Astrocyte (in vitro differentiated cells and primary cell): ENCODE data around the gene ATXN10. TPM values are rescaled to one million over a fixed set of nuclear protein-coding genes. Genes with fewer than 3 reads are reported as not detected.

ENCODE experiments used
- DNase-seq: peaks from one replicate; pipeline ENCODE4 v3.0.0-alpha.2; 2010; ENCODE audit warnings: low read depth
- FAIRE-seq: peaks from 2 replicates; lab custom pipeline; 2011; peaks lifted over from hg19 to GRCh38; lab: Jason Lieb, UNC
- H2AFZ ChIP-seq: 2 replicates; pipeline ENCODE4 v1.6.0; 2012; ENCODE audit warnings: low read depth, low read length, inconsistent platforms
- H3K27ac ChIP-seq: 2 replicates; pipeline ENCODE4 v1.5.1; 2011; ENCODE audit warnings: low read depth, low read length, inconsistent platforms
- H3K27me3 ChIP-seq: 2 replicates; pipeline ENCODE4 v1.6.0; 2011; ENCODE audit warnings: low read length, inconsistent platforms; ENCODE audit not compliant: insufficient read depth
- H3K36me3 ChIP-seq: 2 replicates; pipeline ENCODE4 v1.5.1; 2011; ENCODE audit warnings: low read length, inconsistent platforms; ENCODE audit not compliant: insufficient read depth
- H3K4me1 ChIP-seq: 2 replicates; pipeline ENCODE4 v1.5.1; 2011; ENCODE audit warnings: low read length, inconsistent platforms; ENCODE audit not compliant: insufficient read depth
- H3K4me2 ChIP-seq: 2 replicates; pipeline ENCODE4 v1.6.0; 2012; ENCODE audit warnings: low read length, inconsistent platforms
- H3K4me3 ChIP-seq: 2 replicates; pipeline ENCODE4 v1.5.1; 2011; ENCODE audit warnings: low read depth, mild to moderate bottlenecking, low read length, inconsistent platforms; ENCODE audit not compliant: insufficient read depth
- H3K79me2 ChIP-seq: 2 replicates; pipeline ENCODE4 v1.6.0; 2012; ENCODE audit warnings: mild to moderate bottlenecking, low read length, inconsistent platforms; ENCODE audit not compliant: insufficient read depth
- H3K9ac ChIP-seq: 2 replicates; pipeline ENCODE4 v1.6.0; 2012; ENCODE audit warnings: mild to moderate bottlenecking, low read length, inconsistent platforms
- H3K9me3 ChIP-seq: 2 replicates; pipeline ENCODE4 v1.5.1; 2012; ENCODE audit warnings: low read depth, mild to moderate bottlenecking, low read length, inconsistent platforms; ENCODE audit not compliant: insufficient read depth
- H4K20me1 ChIP-seq: 2 replicates; pipeline ENCODE4 v1.6.0; 2012; ENCODE audit warnings: low read length, inconsistent platforms; ENCODE audit not compliant: insufficient read depth
- H3K27ac Mint-ChIP-seq: one replicate; pipeline ENCODE4 v1.8.0; 2021; ENCODE audit warnings: mild to moderate bottlenecking, mixed read lengths; ENCODE audit not compliant: unreplicated experiment
- H3K27me3 Mint-ChIP-seq: one replicate; pipeline ENCODE4 v1.8.0; 2021; ENCODE audit warnings: low read depth, mixed read lengths; ENCODE audit not compliant: unreplicated experiment
- H3K36me3 Mint-ChIP-seq: one replicate; pipeline ENCODE4 v1.8.0; 2021; ENCODE audit warnings: low read depth, mixed read lengths; ENCODE audit not compliant: unreplicated experiment
- H3K4me1 Mint-ChIP-seq: one replicate; pipeline ENCODE4 v1.8.0; 2021; ENCODE audit warnings: low read depth, mixed read lengths; ENCODE audit not compliant: unreplicated experiment
- H3K4me3 Mint-ChIP-seq: one replicate; pipeline ENCODE4 v1.8.0; 2021; ENCODE audit warnings: mild to moderate bottlenecking, moderate library complexity, mixed read lengths; ENCODE audit not compliant: unreplicated experiment
- H3K9me3 Mint-ChIP-seq: one replicate; pipeline ENCODE4 v1.8.0; 2021; ENCODE audit warnings: mild to moderate bottlenecking, mixed read lengths; ENCODE audit not compliant: unreplicated experiment
- CTCF ChIP-seq: IDR thresholded peaks from 2 replicates; pipeline ENCODE4 v1.5.1; 2011; ENCODE audit warnings: low read depth, mild to moderate bottlenecking, inconsistent platforms, low read length, moderate library complexity; ENCODE audit not compliant: insufficient read depth
- EZH2 ChIP-seq: IDR thresholded peaks from 2 replicates; pipeline ENCODE4 v1.6.1; 2012; ENCODE audit warnings: mild to moderate bottlenecking, low read length, inconsistent platforms; ENCODE audit not compliant: insufficient read depth
- total RNA-seq: library from RNA; stranded (reverse); gene quantifications from 2 replicates; pipeline ENCODE4 v1.2.1, GENCODE V29; 2021

ATXN10 gene
- total RNA-seq, 1 donor from 2014 or later, result 195 TPM

DNA sequence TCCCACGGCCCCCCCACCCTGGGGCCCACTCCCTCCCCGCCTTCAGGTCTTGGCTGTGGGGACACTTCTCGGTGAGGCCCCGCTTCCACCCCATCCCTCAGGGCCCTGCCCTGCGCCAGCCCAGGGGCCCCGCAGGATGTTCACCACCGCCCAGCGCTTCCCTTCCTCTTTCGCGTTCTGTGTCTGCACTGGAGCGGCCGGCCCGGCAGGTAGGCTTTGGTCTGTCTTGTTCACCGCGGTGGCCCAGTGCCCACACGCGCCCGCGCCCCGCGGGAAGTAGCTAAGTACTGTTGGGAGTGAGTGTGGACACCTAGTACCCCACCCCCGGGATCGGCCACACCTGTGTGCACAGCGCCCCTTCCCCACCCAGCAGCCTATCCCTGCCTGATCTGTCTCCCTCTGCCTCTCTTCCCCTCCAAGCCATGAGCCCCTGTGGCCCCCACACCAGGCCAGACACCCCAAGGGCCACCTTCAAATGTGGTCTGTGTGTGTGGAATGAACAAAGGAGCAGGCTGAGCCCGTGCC is 219.9 kb downstream of the ATXN10 start:
- no peak overlapping the region for H2AFZ ChIP-seq
- H3K36me3 ChIP-seq, result no peaks in the 10 kb centered on the region
- H3K4me3 ChIP-seq, result no peak overlapping the region
- H3K36me3 Mint-ChIP-seq, result no peaks in the 10 kb centered on the region
- H3K27ac Mint-ChIP-seq, result no peak overlapping the region
- H3K9ac ChIP-seq, result no peak overlapping the region
- no peaks in the 10 kb centered on the region for H3K4me1 Mint-ChIP-seq
- H3K79me2 ChIP-seq, result no peaks in the 10 kb centered on the region
- no peaks in the 10 kb centered on the region for H3K9me3 Mint-ChIP-seq
- peaks cover 21% of the 10 kb centered on the region for H3K4me1 ChIP-seq
- H3K27me3 Mint-ChIP-seq, result peaks cover 34% of the 10 kb centered on the region
- H3K9me3 ChIP-seq, result no peaks in the 10 kb centered on the region
- peaks cover 5% of the 10 kb centered on the region for H3K27me3 ChIP-seq
- FAIRE-seq (no peak), DNase-seq (no peak)
- no peaks in the 10 kb centered on the region for H4K20me1 ChIP-seq
- no peak overlapping the region for H3K4me2 ChIP-seq
- H3K27ac ChIP-seq, result no peak overlapping the region
- TF ChIP-seq EZH2, result no peak
- no peak for TF ChIP-seq CTCF
- no peak overlapping the region for H3K4me3 Mint-ChIP-seq

- no peak overlapping the region for H3K4me2 ChIP-seq
- TF ChIP-seq CTCF, result no peak
- TF ChIP-seq EZH2, result no peak
Observed at GRCh38 chr22:45891996-45892621, 220.5 kb downstream of the ATXN10 start.

More at GRCh38 chr22:45891996-45892621, 220.5 kb downstream of the ATXN10 start:
- Mint-ChIP-seq H3K27me3 (peaks cover 35% of the 10 kb centered on the region), H3K27ac (no peak overlapping the region), H3K4me1 (no peaks in the 10 kb centered on the region), H3K36me3 (no peaks in the 10 kb centered on the region), H3K9me3 (no peaks in the 10 kb centered on the region), H3K4me3 (no peak overlapping the region)
- H3K9me3 ChIP-seq, result no peaks in the 10 kb centered on the region
- H3K27ac ChIP-seq, result no peak overlapping the region
- FAIRE-seq (no peak), DNase-seq (no peak)
- no peak overlapping the region for H2AFZ ChIP-seq
- H4K20me1 ChIP-seq, result no peaks in the 10 kb centered on the region
- no peaks in the 10 kb centered on the region for H3K79me2 ChIP-seq
- no peak overlapping the region for H3K9ac ChIP-seq
- H3K4me3 ChIP-seq, result no peak overlapping the region
- H3K36me3 ChIP-seq, result no peaks in the 10 kb centered on the region
- H3K27me3 ChIP-seq, result peaks cover 6% of the 10 kb centered on the region
- H3K4me1 ChIP-seq, result peaks cover 21% of the 10 kb centered on the region
